K562 (cell line): ENCODE data around the gene TBL1Y. TPM values are rescaled to one million over a fixed set of nuclear protein-coding genes. Genes with fewer than 3 reads are reported as not detected.

Experiments used
- ATAC-seq: fragments of 200-7000 bp; cut with Tn5 transposase; 3 replicates; pipeline ENCODE4 v1.9.1; 2020; ENCODE audit warnings: moderate library complexity
- BruUV-seq: library from RNA; stranded (reverse); fragments of 400-500 nt; replicated peaks from 2 replicates; lab custom pipeline; 2021; lab: Mats Ljungman, UMichigan
- CTCF ChIA-PET: fragments of 300-600 bp; formaldehyde crosslinking; extraction: SDS; loops from one replicate; lab custom pipeline; 2021; ENCODE audit warnings: low intra/inter-chr PET ratio; lab: Yijun Ruan, JAX
- POLR2A ChIA-PET: fragments of 300-600, 350-650 bp; sonication (Branson Sonifier 250); formaldehyde crosslinking; extraction: SDS; loops from one replicate; lab custom pipeline; 2021; ENCODE audit warnings: antibody characterized with exemption, inconsistent platforms; lab: Yijun Ruan, JAX
- DNase-seq, 4 experiments: peaks; one replicate each; pipeline versions ENCODE4 v3.0.0 to v3.0.0-alpha.2; 2011 to 2018; ENCODE audit warnings: low spot score in 3 of 4, mixed read lengths in 3 of 4; ENCODE audit errors: extremely low read depth in 1 of 4
- FAIRE-seq: peaks from 2 replicates; lab custom pipeline; 2011; peaks lifted over from hg19 to GRCh38; lab: Jason Lieb, UNC
- H2AFZ ChIP-seq: 2 replicates; pipeline ENCODE4 v1.6.0; 2011; ENCODE audit warnings: low read depth, low read length, control low read depth, inconsistent platforms
- H3K27ac ChIP-seq: fragments of 200-600 bp; 3 replicates; pipeline ENCODE4 v1.8.0; 2011; ENCODE audit warnings: low read depth, mild to moderate bottlenecking, control low read depth, inconsistent platforms, low read length, moderate library complexity, mixed read lengths; ENCODE audit errors: extremely low read depth
- H3K27me3 ChIP-seq, 2 experiments: fragments of 300-600 bp in 1 of 2; 2 replicates in 1 of 2; 3 replicates in 1 of 2; pipeline versions ENCODE4 v1.6.0 to v1.8.0; 2011; ENCODE audit warnings: inconsistent platforms in 2 of 2, low read length in 2 of 2, mild to moderate bottlenecking in 1 of 2, mixed read lengths in 1 of 2, moderate library complexity in 1 of 2; ENCODE audit not compliant: control insufficient read depth in 2 of 2, insufficient read depth in 2 of 2
- H3K36me3 ChIP-seq: fragments of 300-600 bp; 3 replicates; pipeline ENCODE4 v1.8.0; 2011; ENCODE audit warnings: mild to moderate bottlenecking, low read length, inconsistent platforms; ENCODE audit not compliant: control insufficient read depth, insufficient read depth
- H3K4me1 ChIP-seq, 2 experiments: fragments of 200-600 bp in 1 of 2; replicated peaks in 1 of 2; 2 replicates in 1 of 2; 3 replicates in 1 of 2; pipeline versions ENCODE4 v1.5.1 to v1.8.0; 2011; ENCODE audit warnings: inconsistent platforms in 2 of 2, low read length in 2 of 2, mild to moderate bottlenecking in 1 of 2, mixed read lengths in 1 of 2, moderate library complexity in 1 of 2; ENCODE audit not compliant: control insufficient read depth in 2 of 2, insufficient read depth in 2 of 2
- H3K4me2 ChIP-seq: 2 replicates; pipeline ENCODE4 v1.6.1; 2011; ENCODE audit warnings: low read length, control low read depth, inconsistent platforms, mixed read lengths; ENCODE audit not compliant: insufficient read depth
- H3K4me3 ChIP-seq: fragments of 200-600 bp; sonication (generic), shearing (Covaris generic); 2 replicates; pipeline ENCODE4 v1.5.1; 2016; ENCODE audit warnings: control low read depth, inconsistent platforms
- H3K79me2 ChIP-seq: fragments of 200-600 bp; 3 replicates; pipeline ENCODE4 v1.8.0; 2011; ENCODE audit warnings: low read length, inconsistent platforms; ENCODE audit not compliant: control insufficient read depth, insufficient read depth
- H3K9ac ChIP-seq, 2 experiments: 2 replicates each; pipeline versions ENCODE4 v1.6.0 to v1.6.1; 2011; ENCODE audit warnings: low read depth in 2 of 2, low read length in 2 of 2, control low read depth in 1 of 2, inconsistent platforms in 1 of 2, mild to moderate bottlenecking in 1 of 2, mixed read lengths in 1 of 2; ENCODE audit not compliant: insufficient read depth in 1 of 2
- H3K9me1 ChIP-seq: one replicate; pipeline ENCODE4 v1.6.0; 2011; ENCODE audit warnings: inconsistent platforms, mild to moderate bottlenecking, low read length, moderate library complexity; ENCODE audit not compliant: control insufficient read depth, insufficient read depth
- H3K9me3 ChIP-seq: replicated peaks from 2 replicates; pipeline ENCODE4 v1.5.1; 2011; ENCODE audit warnings: low read depth, low read length, inconsistent platforms; ENCODE audit not compliant: control insufficient read depth, insufficient read depth
- H4K20me1 ChIP-seq: replicated peaks from 2 replicates; pipeline ENCODE4 v1.6.1; 2011; ENCODE audit warnings: low read length, inconsistent platforms, mixed read lengths; ENCODE audit not compliant: control insufficient read depth, insufficient read depth
- ASH1L ChIP-seq: fragments of 450-650 bp; IDR thresholded peaks from 2 replicates; pipeline ENCODE4 v1.6.1; 2018; ENCODE audit warnings: borderline replicate concordance, mild to moderate bottlenecking, low read depth; ENCODE audit not compliant: partially characterized antibody
- CEBPG ChIP-seq, 3 experiments: fragments of 200-800 bp in 1 of 3; sonication (Bioruptor generic) in 1 of 3; sonication (generic) in 1 of 3; formaldehyde crosslinking in 1 of 3; IDR thresholded peaks in 2 of 3; conservative IDR thresholded peaks in 1 of 3; 2 replicates each; pipeline versions ENCODE4 v1.6.1 to v1.8.0; 2016 to 2022; ENCODE audit warnings: missing compliant biosample characterization in 2 of 3, missing genetic modification characterization in 2 of 3, mild to moderate bottlenecking in 1 of 3, missing genetic modification reagents in 1 of 3
- HSF4 ChIP-seq: fragments of 250-450 bp; sonication (Bioruptor Pico); IDR thresholded peaks from 2 replicates; pipeline ENCODE4 v2.1.2; 2022; ENCODE audit warnings: mild to moderate bottlenecking, moderate library complexity, borderline replicate concordance
- MBD2 ChIP-seq: sonication (generic); IDR thresholded peaks from 2 replicates; pipeline ENCODE4 v1.6.1; 2016; ENCODE audit warnings: low read depth, borderline replicate concordance
- NUFIP1 ChIP-seq: fragments of 450-650 bp; IDR thresholded peaks from 2 replicates; pipeline ENCODE4 v1.6.1; 2018; ENCODE audit not compliant: partially characterized antibody
- TCF7L2 ChIP-seq: fragments of 150-350 bp; IDR thresholded peaks from 2 replicates; pipeline ENCODE4 v1.6.1; 2016; ENCODE audit warnings: low read depth, mild to moderate bottlenecking, low read length, moderate library complexity
- ZBTB8A ChIP-seq: fragments of 450-650 bp; IDR thresholded peaks from 2 replicates; pipeline ENCODE4 v1.6.1; 2018; ENCODE audit warnings: mild to moderate bottlenecking, moderate library complexity; ENCODE audit not compliant: partially characterized antibody
- ZNF146 ChIP-seq: IDR thresholded peaks from one replicate; pipeline ENCODE4 v1.6.1; 2018; ENCODE audit warnings: missing compliant biosample characterization; ENCODE audit not compliant: unreplicated experiment
- ZNF518B ChIP-seq: fragments of 250-450 bp; sonication (Bioruptor Pico); IDR thresholded peaks from 2 replicates; pipeline ENCODE4 v1.5.0; 2021; ENCODE audit warnings: mild to moderate bottlenecking, moderate library complexity
- WGBS: fragments of 100-300 bp; shearing (Covaris generic); methylation state at CpG from one replicate; pipeline ENCODE4 v1.1.6; 2016; ENCODE audit warnings: low coverage, mixed read lengths; ENCODE audit not compliant: insufficient coverage; ENCODE audit errors: missing lambda C conversion rate; 5-methylcytosine and 5-hydroxymethylcytosine counted together
- in situ Hi-C: fragments of 300-500 bp; cut with MboI; formaldehyde crosslinking; loops from 4 replicates; pipeline ENCODE4 v1.15.0; 2018; ENCODE audit warnings: inconsistent platforms, mixed read lengths
- intact Hi-C: fragments of 100-400 bp; cut with micrococcal nuclease; formaldehyde crosslinking; loops from 2 replicates; pipeline ENCODE4 v1.14.2; 2022
- polyA plus RNA-seq, 8 experiments: library from polyadenylated mRNA; depleted of rRNA in 4 of 8; stranded (reverse) in 5 of 8; unstranded in 3 of 8; fragments of >200 nt; fragmentation: Nextera tagmentation in 2 of 8; fragmentation: Illumina TruSeq in 1 of 8; extraction: Ambion mirVana in 2 of 8; extraction: Trizol in 1 of 8; gene quantifications; 2 replicates each; pipeline versions ENCODE4 v1.2.1 to v1.2.3, GENCODE V29; 2011 to 2014; ENCODE audit warnings: inconsistent platforms in 1 of 8, missing spikeins in 1 of 8
- total RNA-seq, 7 experiments: library from RNA; depleted of rRNA in 6 of 7; stranded (reverse); fragments of >200 nt in 6 of 7; fragmentation: Illumina TruSeq in 2 of 7; extraction: Trizol in 2 of 7; gene quantifications; 2 replicates each; pipeline versions ENCODE4 v1.2.1 to v1.2.3, GENCODE V29; 2011 to 2021; ENCODE audit warnings: low replicate concordance in 1 of 7
- TF ChIP-seq, protein P1 (sequence below): sonication (generic); formaldehyde crosslinking; IDR thresholded peaks from 2 replicates; pipeline ENCODE4 v1.8.1; 2023; ENCODE audit warnings: mild to moderate bottlenecking, missing genetic modification reagents

Gene TBL1Y
- total and polyA plus RNA-seq, 9 of the 15 experiments (the other 6 are each of a cell fraction or from before 2014, with no cell fraction given): not detected

DNA sequence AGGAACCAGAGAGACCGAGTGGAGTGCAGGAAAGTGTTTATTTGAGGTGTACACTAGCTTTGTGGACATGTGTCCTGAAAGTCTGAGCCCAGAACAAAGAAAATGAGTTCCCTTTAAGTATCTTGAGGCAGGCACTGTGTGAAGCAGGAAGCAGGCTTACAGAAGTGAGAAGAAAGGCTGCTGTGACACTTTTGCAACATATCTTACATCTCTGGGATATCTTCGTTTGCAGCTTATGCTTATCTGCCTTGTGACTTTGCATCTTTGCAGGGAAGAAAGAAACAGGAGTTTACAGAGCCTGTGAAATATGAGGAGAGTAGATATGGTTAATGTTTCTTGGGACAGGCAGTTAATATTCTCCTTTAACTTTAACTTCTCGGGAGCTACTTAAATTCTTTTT is 92.1 kb downstream of the TBL1Y start (continued):
- no peak for TF ChIP-seq TCF7L2

DNA sequence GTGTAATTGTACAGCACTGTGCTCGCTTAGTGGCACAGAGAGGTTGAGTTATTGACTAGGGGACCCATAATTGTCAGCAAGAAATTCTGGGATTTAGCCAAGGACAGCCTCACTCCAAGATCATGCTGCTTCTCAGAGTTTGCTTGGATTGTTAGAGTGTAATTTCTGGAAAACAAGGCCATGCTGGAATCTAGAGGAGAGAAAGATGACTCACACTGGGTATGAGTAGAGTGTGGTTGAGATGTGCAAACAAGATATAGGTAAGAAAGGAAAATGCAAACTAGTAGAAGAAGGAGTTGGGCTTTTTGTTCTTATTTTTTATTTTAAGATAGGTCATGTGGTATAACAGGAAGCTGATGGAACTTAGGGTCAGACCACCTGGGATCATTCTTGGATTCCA is 97.4 kb downstream of the TBL1Y start:
- H3K9ac ChIP-seq: no peak overlapping the region
- TF ChIP-seq, protein P1, sequence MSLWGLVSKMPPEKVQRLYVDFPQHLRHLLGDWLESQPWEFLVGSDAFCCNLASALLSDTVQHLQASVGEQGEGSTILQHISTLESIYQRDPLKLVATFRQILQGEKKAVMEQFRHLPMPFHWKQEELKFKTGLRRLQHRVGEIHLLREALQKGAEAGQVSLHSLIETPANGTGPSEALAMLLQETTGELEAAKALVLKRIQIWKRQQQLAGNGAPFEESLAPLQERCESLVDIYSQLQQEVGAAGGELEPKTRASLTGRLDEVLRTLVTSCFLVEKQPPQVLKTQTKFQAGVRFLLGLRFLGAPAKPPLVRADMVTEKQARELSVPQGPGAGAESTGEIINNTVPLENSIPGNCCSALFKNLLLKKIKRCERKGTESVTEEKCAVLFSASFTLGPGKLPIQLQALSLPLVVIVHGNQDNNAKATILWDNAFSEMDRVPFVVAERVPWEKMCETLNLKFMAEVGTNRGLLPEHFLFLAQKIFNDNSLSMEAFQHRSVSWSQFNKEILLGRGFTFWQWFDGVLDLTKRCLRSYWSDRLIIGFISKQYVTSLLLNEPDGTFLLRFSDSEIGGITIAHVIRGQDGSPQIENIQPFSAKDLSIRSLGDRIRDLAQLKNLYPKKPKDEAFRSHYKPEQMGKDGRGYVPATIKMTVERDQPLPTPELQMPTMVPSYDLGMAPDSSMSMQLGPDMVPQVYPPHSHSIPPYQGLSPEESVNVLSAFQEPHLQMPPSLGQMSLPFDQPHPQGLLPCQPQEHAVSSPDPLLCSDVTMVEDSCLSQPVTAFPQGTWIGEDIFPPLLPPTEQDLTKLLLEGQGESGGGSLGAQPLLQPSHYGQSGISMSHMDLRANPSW (CRISPR knock-in tag): no peak
- TF ChIP-seq CEBPG (CRISPR knock-in tag; IDR thresholded peaks at IDR 0.05): no peak
- TF ChIP-seq CEBPG (tag; conservative IDR thresholded peaks at IDR 0.05 in 1 of 2, IDR thresholded peaks at IDR 0.05 in 1 of 2): no peak
- TF ChIP-seq ZNF146 (CRISPR knock-in tag): no peak
- no peak for TF ChIP-seq ZBTB8A
- no peak for TF ChIP-seq ZNF518B (CRISPR knock-in tag)
- no peak for TF ChIP-seq NUFIP1
- TF ChIP-seq ASH1L: no peak
- TF ChIP-seq HSF4 (CRISPR knock-in tag): no peak
- TF ChIP-seq MBD2: no peak
- H3K27me3 ChIP-seq: no peaks in the 10 kb centered on the region
- H3K79me2 ChIP-seq: no peaks in the 10 kb centered on the region
- H3K27ac ChIP-seq: no peak overlapping the region
- H3K4me2 ChIP-seq: no peak overlapping the region
- H3K4me3 ChIP-seq: no peak overlapping the region
- H3K9me1 ChIP-seq: no peaks in the 10 kb centered on the region
- no peak for ATAC-seq
- H3K4me1 ChIP-seq: no peaks in the 10 kb centered on the region
- intact Hi-C loops (no loop called here), in situ Hi-C loops (no loop called here)
- CTCF ChIA-PET: no interaction called here
- no TSS peak for BruUV-seq
- no peak overlapping the region for H2AFZ ChIP-seq
- no peaks in the 10 kb centered on the region for H3K36me3 ChIP-seq
- no peaks in the 10 kb centered on the region for H3K9me3 ChIP-seq
- no peak for DNase-seq
- H4K20me1 ChIP-seq: no peaks in the 10 kb centered on the region
- POLR2A ChIA-PET: no interaction called here
- no peak for FAIRE-seq
- no CpG with 5 or more reads among the region's 1 CpG for WGBS
